Ascending aorta (tissue), 2 donors: ENCODE measurements around the gene RGS9. TPM values are rescaled to one million over a fixed set of nuclear protein-coding genes. Genes with fewer than 3 reads are reported as not detected.
"Not testable (repeated sequence)": the region's sequence is repeated elsewhere in the genome, so short reads cannot be mapped to it uniquely, and the experiment has no call there.

Source experiments
- DNase-seq, 2 donors: peaks; one replicate each; pipeline ENCODE4 v3.0.0-alpha.2; 2019; ENCODE audit warnings: low spot score in 2 of 2
- H3K27ac ChIP-seq, 2 donors: fragments of 200-600 bp; sonication (generic); one replicate each; pipeline ENCODE4 v1.5.1; 2016 to 2017; ENCODE audit warnings: mild to moderate bottlenecking in 1 of 2
- H3K27me3 ChIP-seq: fragments of 200-600 bp; sonication (generic); one replicate; pipeline ENCODE4 v1.5.1; 2017
- H3K36me3 ChIP-seq, 2 donors: fragments of 200-600 bp; sonication (generic); one replicate each; pipeline ENCODE4 v1.5.1; 2016
- H3K4me1 ChIP-seq, 2 donors: fragments of 200-600 bp; sonication (generic); one replicate each; pipeline ENCODE4 v1.5.1; 2016 to 2017; ENCODE audit warnings: mild to moderate bottlenecking in 1 of 2
- H3K4me3 ChIP-seq, 2 donors: fragments of 200-600 bp; sonication (generic); one replicate each; pipeline ENCODE4 v1.5.1; 2016 to 2017; ENCODE audit warnings: mild to moderate bottlenecking in 1 of 2
- H3K9me3 ChIP-seq, 2 donors: fragments of 200-600 bp; sonication (generic); one replicate each; pipeline ENCODE4 v1.5.1; 2016
- intact Hi-C: fragments of 100-400 bp; cut with DNase I; formaldehyde crosslinking; loops from one replicate; pipeline ENCODE4 v1.15.1; 2023
- total RNA-seq: library from RNA; depleted of rRNA; stranded (reverse); fragments of >200 nt; gene quantifications from one replicate; pipeline ENCODE4 v1.1.0, GENCODE V29; 2016
- TF ChIP-seq, protein P1 (sequence below), 3 experiments: fragments of 200-600 bp in 2 of 3; fragments of 450-650 bp in 1 of 3; sonication (generic) in 2 of 3; IDR thresholded peaks; one replicate each; pipeline ENCODE4 v1.5.1; 2016 to 2019; ENCODE audit warnings: antibody characterized with exemption in 3 of 3, mild to moderate bottlenecking in 1 of 3, moderate library complexity in 1 of 3

The RGS9 gene
- 0.21 TPM for total RNA-seq

DNA sequence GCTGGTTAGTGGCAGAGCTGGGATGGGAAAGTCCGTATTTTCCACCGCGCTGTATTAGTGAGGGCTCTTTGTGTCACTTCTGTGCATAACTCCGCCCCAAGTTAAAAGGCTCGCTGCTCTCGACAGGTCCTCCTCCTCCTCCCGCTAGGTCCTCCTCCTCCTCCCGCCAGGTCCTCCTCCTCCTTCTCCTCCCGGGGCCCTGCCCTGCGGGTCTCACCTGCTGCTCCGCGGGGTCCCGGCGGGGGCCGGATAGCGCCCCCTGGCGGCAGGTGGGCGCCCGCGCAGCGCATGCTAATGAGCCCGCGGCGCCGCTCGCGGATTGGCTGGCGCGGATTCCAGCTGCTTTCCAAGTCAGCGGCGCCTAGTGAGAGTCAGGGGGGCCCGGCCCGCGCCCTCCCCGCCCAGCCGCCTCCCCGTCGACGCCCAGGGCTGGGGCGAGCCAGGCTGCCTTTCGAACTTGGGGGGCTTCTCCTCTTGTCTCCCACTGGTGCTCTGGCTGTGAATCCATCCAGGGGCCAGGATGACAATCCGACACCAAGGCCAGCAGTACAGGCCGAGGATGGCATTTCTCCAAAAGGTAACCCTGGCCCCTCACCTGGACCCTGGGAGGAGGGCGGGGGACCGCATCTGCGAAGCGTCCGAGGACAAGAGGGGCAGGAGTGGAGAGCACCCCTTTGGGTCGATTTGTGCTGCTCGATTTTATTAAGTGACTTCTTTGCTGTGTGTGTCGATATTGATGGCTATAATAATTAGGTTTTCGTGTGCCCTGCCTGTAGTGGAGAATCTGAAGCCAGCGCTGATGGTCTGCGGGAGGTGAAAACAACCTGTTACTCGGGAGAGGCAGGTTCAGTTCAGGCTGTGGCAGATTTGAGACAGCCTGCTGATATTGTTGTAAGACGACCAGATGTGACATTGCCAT is at the start of gene RGS9:
RGS9 (plus strand) TSS at position 350 of the 919 bp plus-strand sequence; CDS start at position 521, 171 bp downstream.
- H3K4me1 ChIP-seq: peaks cover 5 to 7% of the 10 kb centered on the region in 2 donors
- H3K9me3 ChIP-seq: no peaks in the 10 kb centered on the region
- peak; percentile 48 to 92 for DNase-seq
- H3K4me3 ChIP-seq: peak within 1 kb of the TSS; percentile 56 to 65
- intact Hi-C loops: loop anchor here (1.0 to 2.0 kb wide), 2 partner anchors 14 to 37 kb away; no protein-coding TSS in a partner anchor
- TF ChIP-seq, protein P1, sequence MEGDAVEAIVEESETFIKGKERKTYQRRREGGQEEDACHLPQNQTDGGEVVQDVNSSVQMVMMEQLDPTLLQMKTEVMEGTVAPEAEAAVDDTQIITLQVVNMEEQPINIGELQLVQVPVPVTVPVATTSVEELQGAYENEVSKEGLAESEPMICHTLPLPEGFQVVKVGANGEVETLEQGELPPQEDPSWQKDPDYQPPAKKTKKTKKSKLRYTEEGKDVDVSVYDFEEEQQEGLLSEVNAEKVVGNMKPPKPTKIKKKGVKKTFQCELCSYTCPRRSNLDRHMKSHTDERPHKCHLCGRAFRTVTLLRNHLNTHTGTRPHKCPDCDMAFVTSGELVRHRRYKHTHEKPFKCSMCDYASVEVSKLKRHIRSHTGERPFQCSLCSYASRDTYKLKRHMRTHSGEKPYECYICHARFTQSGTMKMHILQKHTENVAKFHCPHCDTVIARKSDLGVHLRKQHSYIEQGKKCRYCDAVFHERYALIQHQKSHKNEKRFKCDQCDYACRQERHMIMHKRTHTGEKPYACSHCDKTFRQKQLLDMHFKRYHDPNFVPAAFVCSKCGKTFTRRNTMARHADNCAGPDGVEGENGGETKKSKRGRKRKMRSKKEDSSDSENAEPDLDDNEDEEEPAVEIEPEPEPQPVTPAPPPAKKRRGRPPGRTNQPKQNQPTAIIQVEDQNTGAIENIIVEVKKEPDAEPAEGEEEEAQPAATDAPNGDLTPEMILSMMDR (IDR thresholded peaks at IDR 0.05): peak; percentile 97 to 100 (median 98)
- H3K27ac ChIP-seq: peak within 1 kb of the TSS in 1 of 2 donors; percentile 13
- H3K27me3 ChIP-seq: no peaks in the 10 kb centered on the region
- H3K36me3 ChIP-seq: no peaks in the 10 kb centered on the region

DNA sequence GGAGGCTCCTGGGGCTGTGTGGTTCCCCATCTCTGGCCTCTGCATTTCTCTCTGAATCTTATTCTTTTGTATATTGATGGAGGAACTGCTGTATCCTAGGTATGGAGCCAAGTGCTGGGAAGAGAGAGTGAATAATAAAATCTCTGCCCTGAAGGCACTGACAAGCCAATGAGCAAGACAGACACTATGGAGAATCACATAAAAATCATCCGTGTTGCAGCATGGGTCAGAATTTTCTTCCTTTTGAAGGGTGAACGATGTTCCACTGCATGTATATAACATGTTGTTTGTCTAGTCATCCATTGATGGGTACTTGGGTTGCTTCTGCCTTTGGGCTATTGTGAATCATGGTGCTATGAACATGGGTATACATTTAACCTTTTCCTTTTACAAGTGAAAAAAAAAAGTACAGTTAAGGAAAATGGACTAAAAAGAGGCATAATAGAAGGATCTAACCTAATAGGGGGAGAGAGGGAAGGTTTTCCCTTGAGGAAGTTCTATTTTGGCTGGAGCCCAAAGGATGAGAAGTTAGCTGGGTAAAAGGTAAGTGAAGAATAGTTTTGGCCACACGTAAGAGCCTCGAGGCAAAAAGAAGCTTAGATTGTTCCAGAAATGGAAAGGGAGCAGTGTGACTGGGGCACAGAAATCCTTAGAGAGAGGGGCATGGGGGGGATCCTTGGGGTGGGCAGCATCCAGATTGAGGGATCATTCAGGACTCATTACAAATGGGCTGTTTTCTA is 48.4 kb upstream of the RGS9 start:
- no peak overlapping the region for H3K27ac ChIP-seq
- no peak overlapping the region for H3K4me3 ChIP-seq
- intact Hi-C loops: no loop called here
- no peaks in the 10 kb centered on the region for H3K27me3 ChIP-seq
- no peaks in the 10 kb centered on the region for H3K4me1 ChIP-seq
- TF ChIP-seq, protein P1 (IDR thresholded peaks at IDR 0.05): no peak
- H3K9me3 ChIP-seq: no peaks in the 10 kb centered on the region
- no peak for DNase-seq
- H3K36me3 ChIP-seq: no peaks in the 10 kb centered on the region

DNA sequence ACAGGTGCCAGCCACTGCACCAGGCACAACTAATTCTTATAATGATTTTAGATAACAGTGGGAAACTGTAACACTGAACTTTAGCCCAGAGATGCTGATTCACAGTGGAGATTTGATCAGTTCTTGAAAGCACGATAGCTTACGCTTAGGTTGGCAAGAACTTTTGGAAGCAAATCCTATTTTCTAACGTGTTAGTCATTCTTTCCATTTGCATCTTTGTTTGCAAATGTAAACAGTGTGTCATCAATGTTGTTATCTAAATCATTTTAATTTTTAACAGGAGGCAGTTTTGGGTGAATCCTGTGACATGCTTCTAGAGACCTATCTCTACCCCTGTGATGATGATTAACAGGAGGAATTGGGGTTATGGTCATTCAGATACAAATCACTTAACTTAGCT is 44.9 kb upstream of the RGS9 start:
- intact Hi-C loops: no loop called here

DNA sequence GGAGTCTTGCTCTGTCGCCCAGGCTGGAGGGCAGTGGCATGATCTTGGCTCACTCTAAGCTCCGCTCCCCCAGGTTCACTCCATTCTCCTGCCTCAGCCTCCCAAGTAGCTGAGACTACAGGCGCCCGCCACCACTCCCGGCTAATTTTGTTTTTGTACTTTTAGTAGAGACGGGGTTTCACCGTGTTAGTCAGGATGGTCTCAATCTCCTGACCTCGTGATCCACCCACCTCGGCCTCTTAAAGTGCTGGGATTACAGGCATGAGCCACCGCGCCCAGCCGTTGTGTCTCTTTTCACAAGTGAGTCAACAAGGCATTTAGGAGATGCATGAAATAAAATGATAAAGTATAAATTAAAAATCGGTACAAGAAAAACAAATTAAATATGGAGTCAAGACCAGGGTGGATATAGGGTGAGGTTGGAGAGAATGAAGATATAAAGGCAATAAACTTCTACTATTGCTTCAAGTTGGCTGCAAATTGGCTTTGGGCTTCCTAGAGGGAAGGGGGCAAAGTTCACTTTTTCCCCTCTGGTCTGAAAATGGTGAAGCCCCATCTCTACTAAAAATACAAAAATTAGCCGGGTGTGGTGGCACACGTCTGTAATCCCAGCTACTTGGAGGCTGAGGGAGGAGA is 44.3 kb upstream of the RGS9 start:
- H3K36me3 ChIP-seq, H3K4me1 ChIP-seq, DNase-seq, intact Hi-C loops, H3K27ac ChIP-seq, H3K27me3 ChIP-seq, H3K9me3 ChIP-seq, H3K4me3 ChIP-seq: not testable (repeated sequence)

More for the DNA sequence above, 44.9 kb upstream of the RGS9 start:
- TF ChIP-seq, protein P1 (IDR thresholded peaks at IDR 0.05): no peak
- no peak overlapping the region for H3K4me3 ChIP-seq
- H3K4me1 ChIP-seq: no peaks in the 10 kb centered on the region
- no peaks in the 10 kb centered on the region for H3K36me3 ChIP-seq
- H3K9me3 ChIP-seq: no peaks in the 10 kb centered on the region
- H3K27me3 ChIP-seq: no peaks in the 10 kb centered on the region
- no peak overlapping the region for H3K27ac ChIP-seq
- no peak for DNase-seq

DNA sequence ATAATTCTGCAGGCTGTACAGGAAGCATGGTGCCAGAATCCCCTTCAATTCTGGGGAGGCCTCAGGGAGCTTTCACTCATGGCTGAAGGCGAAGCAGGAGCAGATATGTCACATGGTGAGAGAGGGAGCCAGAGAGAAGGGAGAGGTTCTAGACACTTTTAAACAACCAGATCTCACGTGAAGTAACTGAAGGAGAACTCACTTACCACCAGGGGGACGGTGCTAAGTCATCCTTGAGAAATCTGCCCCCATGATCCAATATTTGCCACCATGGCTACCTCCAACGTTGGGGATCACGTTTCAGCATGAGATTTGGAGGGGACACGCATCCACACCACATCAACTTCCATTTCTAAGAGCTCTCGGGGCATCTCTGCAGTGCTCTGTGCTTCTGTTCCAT is 43.2 kb upstream of the RGS9 start:
- Histone ChIP-seq H3K4me1 (no peaks in the 10 kb centered on the region), H3K9me3 (no peaks in the 10 kb centered on the region), H3K4me3 (no peak overlapping the region), H3K27ac (no peak overlapping the region), H3K36me3 (no peaks in the 10 kb centered on the region), H3K27me3 (no peaks in the 10 kb centered on the region)
- intact Hi-C loops: no loop called here
- no peak for DNase-seq
- TF ChIP-seq, protein P1 (IDR thresholded peaks at IDR 0.05): no peak
